ENCODE measurements around the gene EXOC6B. TPM values are rescaled to one million over a fixed set of nuclear protein-coding genes. Genes with fewer than 3 reads are reported as not detected.

EXOC6B gene
- total RNA-seq, 1 donor from 2014 or later, result 32.2 TPM

GRCh38 chr2:72837171-72837570, 11.3 kb upstream of the EXOC6B start:
- DNase-seq (ENCODE audit: low spot score), result no peak
- Mint-ChIP-seq H3K4me1 (ENCODE audit: low read depth) (no peaks in the 10 kb centered on the region), H3K9me3 (ENCODE audit: low read depth) (no peaks in the 10 kb centered on the region), H3K27me3 (ENCODE audit: low read depth) (peaks cover 29% of the 10 kb centered on the region), H3K36me3 (ENCODE audit: low read depth) (peaks cover 4% of the 10 kb centered on the region), H3K27ac (ENCODE audit: unreplicated experiment) (no peak overlapping the region), H3K4me3 (ENCODE audit: unreplicated experiment) (no peak overlapping the region)
- TF ChIP-seq, protein P1, sequence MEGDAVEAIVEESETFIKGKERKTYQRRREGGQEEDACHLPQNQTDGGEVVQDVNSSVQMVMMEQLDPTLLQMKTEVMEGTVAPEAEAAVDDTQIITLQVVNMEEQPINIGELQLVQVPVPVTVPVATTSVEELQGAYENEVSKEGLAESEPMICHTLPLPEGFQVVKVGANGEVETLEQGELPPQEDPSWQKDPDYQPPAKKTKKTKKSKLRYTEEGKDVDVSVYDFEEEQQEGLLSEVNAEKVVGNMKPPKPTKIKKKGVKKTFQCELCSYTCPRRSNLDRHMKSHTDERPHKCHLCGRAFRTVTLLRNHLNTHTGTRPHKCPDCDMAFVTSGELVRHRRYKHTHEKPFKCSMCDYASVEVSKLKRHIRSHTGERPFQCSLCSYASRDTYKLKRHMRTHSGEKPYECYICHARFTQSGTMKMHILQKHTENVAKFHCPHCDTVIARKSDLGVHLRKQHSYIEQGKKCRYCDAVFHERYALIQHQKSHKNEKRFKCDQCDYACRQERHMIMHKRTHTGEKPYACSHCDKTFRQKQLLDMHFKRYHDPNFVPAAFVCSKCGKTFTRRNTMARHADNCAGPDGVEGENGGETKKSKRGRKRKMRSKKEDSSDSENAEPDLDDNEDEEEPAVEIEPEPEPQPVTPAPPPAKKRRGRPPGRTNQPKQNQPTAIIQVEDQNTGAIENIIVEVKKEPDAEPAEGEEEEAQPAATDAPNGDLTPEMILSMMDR (IDR thresholded peaks at IDR 0.05), result no peak

GRCh38 chr2:72835403-72835802, 9.6 kb upstream of the EXOC6B start:
- Mint-ChIP-seq H3K27ac (ENCODE audit: unreplicated experiment) (no peak overlapping the region), H3K27me3 (ENCODE audit: low read depth) (peaks cover 23% of the 10 kb centered on the region), H3K9me3 (ENCODE audit: low read depth) (no peaks in the 10 kb centered on the region), H3K4me3 (ENCODE audit: unreplicated experiment) (no peak overlapping the region), H3K4me1 (ENCODE audit: low read depth) (no peaks in the 10 kb centered on the region), H3K36me3 (ENCODE audit: low read depth) (peaks cover 4% of the 10 kb centered on the region)
- no peak for DNase-seq (ENCODE audit: low spot score)
- TF ChIP-seq, protein P1 (IDR thresholded peaks at IDR 0.05), result no peak

- H3K4me1 Mint-ChIP-seq (ENCODE audit: low read depth), result no peaks in the 10 kb centered on the region
- peaks cover 2% of the 10 kb centered on the region for H3K36me3 Mint-ChIP-seq (ENCODE audit: low read depth)
- TF ChIP-seq, protein P1 (IDR thresholded peaks at IDR 0.05), result no peak
- no peak overlapping the region for H3K4me3 Mint-ChIP-seq (ENCODE audit: unreplicated experiment)
- peaks cover 20% of the 10 kb centered on the region for H3K27me3 Mint-ChIP-seq (ENCODE audit: low read depth)
- H3K9me3 Mint-ChIP-seq (ENCODE audit: low read depth), result no peaks in the 10 kb centered on the region
- H3K27ac Mint-ChIP-seq (ENCODE audit: unreplicated experiment), result no peak overlapping the region
- DNase-seq (ENCODE audit: low spot score), result no peak
Observed at GRCh38 chr2:72834596-72834995, 8.8 kb upstream of the EXOC6B start.

GRCh38 chr2:72833084-72833714, 7.4 kb upstream of the EXOC6B start:
- H3K36me3 Mint-ChIP-seq (ENCODE audit: low read depth), result peaks cover 2% of the 10 kb centered on the region
- no peaks in the 10 kb centered on the region for H3K9me3 Mint-ChIP-seq (ENCODE audit: low read depth)
- peaks cover 2% of the 10 kb centered on the region for H3K4me1 Mint-ChIP-seq (ENCODE audit: low read depth)
- peaks cover 20% of the 10 kb centered on the region for H3K27me3 Mint-ChIP-seq (ENCODE audit: low read depth)
- no peak overlapping the region for H3K27ac Mint-ChIP-seq (ENCODE audit: unreplicated experiment)
- TF ChIP-seq, protein P1 (IDR thresholded peaks at IDR 0.05), result no peak
- no peak for DNase-seq (ENCODE audit: low spot score)
- no peak overlapping the region for H3K4me3 Mint-ChIP-seq (ENCODE audit: unreplicated experiment)

DNA sequence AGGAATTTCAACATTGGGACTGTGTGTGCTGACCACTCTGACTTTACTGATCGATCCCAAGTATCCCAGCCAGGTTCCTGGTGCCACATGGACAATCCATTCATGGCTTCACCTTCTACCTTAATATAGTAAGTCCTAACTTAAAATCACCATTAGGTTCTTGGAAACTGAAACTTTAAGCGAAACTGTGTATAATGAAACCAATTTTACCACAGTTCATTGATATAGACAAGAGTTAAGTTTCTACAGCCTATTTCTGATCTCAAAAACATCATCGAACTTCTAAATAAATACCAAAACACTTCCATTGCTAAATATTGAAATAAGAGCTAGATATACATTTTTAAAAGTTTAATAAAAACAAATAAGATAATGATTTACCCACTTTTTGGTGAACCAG, 4.4 kb upstream of the EXOC6B start:
- TF ChIP-seq, protein P1 (IDR thresholded peaks at IDR 0.05), result no peak
- no peak for DNase-seq (ENCODE audit: low spot score)
- Mint-ChIP-seq H3K4me1 (ENCODE audit: low read depth) (peaks cover 17% of the 10 kb centered on the region), H3K4me3 (ENCODE audit: unreplicated experiment) (no peak overlapping the region), H3K9me3 (ENCODE audit: low read depth) (no peaks in the 10 kb centered on the region), H3K36me3 (ENCODE audit: low read depth) (peaks cover 2% of the 10 kb centered on the region), H3K27me3 (ENCODE audit: low read depth) (peaks cover 9% of the 10 kb centered on the region), H3K27ac (ENCODE audit: unreplicated experiment) (no peak overlapping the region)

Data from chondrocyte (in vitro differentiated cells).